ENCODE measurements around the gene BRD9.

DNA sequence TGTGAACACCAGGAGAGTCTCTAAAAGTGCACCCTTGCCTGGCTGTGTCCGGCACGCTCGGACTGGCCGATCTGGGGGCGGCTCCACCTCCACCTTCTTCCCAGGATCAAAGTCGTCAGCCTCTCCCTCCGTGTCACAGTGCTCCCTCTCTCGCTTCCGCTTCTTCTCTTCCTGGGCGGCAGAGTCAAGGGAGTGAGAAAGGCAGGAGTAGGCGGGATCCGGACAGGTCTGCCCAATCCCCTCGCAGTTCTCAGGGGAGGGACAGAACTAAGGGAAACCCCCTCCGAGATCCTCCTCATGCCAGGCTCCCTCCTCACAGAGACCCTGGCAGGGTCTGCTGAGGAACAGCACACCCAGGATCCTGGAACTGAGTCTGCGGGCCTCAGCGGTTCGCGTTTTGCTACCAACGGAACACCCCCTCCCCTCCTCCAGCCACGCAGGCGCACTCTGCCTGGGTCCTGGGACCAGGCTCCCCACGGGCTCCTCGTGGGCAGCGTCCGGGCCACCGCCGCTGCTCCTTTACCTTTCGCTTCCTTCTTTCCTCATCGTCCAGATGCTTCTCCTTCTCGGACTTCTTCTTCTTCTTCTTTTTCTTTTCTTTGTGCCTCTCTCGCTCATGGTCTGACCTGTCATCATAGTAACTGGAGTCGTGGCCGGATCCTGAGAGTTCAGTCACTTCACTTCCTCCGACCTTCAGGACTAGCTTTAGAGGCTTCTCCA is 1.3 kb downstream of the BRD9 start:
- TF ChIP-seq, protein P1, sequence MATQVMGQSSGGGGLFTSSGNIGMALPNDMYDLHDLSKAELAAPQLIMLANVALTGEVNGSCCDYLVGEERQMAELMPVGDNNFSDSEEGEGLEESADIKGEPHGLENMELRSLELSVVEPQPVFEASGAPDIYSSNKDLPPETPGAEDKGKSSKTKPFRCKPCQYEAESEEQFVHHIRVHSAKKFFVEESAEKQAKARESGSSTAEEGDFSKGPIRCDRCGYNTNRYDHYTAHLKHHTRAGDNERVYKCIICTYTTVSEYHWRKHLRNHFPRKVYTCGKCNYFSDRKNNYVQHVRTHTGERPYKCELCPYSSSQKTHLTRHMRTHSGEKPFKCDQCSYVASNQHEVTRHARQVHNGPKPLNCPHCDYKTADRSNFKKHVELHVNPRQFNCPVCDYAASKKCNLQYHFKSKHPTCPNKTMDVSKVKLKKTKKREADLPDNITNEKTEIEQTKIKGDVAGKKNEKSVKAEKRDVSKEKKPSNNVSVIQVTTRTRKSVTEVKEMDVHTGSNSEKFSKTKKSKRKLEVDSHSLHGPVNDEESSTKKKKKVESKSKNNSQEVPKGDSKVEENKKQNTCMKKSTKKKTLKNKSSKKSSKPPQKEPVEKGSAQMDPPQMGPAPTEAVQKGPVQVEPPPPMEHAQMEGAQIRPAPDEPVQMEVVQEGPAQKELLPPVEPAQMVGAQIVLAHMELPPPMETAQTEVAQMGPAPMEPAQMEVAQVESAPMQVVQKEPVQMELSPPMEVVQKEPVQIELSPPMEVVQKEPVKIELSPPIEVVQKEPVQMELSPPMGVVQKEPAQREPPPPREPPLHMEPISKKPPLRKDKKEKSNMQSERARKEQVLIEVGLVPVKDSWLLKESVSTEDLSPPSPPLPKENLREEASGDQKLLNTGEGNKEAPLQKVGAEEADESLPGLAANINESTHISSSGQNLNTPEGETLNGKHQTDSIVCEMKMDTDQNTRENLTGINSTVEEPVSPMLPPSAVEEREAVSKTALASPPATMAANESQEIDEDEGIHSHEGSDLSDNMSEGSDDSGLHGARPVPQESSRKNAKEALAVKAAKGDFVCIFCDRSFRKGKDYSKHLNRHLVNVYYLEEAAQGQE (IDR thresholded peaks at IDR 0.05; ENCODE audit: insufficient read depth in 1 of 2, low read depth in 2 of 2, low read length in 2 of 2) = no peak
- TF ChIP-seq POLR2AphosphoS5 (IDR thresholded peaks at IDR 0.05; ENCODE audit: low read depth, low read length) = no peak
- TF ChIP-seq TAF1 (IDR thresholded peaks at IDR 0.05; ENCODE audit: borderline replicate concordance, insufficient read depth, low read length) = no peak
- TF ChIP-seq SIN3A (IDR thresholded peaks at IDR 0.05; ENCODE audit: borderline replicate concordance, insufficient read depth, low read length) = no peak

Measured in PFSK-1 (cell line).